ENCODE measurements around the gene IFFO2.
"Not testable (repeated sequence)": the region's sequence is repeated elsewhere in the genome, so short reads cannot be mapped to it uniquely, and the experiment has no call there.

DNA sequence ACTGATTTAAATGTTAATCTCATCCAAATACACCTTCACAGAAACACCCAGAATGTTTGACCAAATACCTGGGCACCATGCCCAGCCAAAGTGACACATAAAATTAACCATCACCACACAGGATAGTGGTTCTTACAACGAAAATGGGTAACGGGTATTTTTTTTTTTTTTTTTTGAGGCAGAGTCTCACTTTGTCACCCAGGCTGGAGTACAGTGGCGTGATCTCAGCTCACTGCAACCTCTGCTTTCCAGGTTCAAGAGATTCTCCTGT, 85.9 kb downstream of the IFFO2 start:
- TF ChIP-seq, protein P1, sequence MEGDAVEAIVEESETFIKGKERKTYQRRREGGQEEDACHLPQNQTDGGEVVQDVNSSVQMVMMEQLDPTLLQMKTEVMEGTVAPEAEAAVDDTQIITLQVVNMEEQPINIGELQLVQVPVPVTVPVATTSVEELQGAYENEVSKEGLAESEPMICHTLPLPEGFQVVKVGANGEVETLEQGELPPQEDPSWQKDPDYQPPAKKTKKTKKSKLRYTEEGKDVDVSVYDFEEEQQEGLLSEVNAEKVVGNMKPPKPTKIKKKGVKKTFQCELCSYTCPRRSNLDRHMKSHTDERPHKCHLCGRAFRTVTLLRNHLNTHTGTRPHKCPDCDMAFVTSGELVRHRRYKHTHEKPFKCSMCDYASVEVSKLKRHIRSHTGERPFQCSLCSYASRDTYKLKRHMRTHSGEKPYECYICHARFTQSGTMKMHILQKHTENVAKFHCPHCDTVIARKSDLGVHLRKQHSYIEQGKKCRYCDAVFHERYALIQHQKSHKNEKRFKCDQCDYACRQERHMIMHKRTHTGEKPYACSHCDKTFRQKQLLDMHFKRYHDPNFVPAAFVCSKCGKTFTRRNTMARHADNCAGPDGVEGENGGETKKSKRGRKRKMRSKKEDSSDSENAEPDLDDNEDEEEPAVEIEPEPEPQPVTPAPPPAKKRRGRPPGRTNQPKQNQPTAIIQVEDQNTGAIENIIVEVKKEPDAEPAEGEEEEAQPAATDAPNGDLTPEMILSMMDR (IDR thresholded peaks at IDR 0.05), result not testable (repeated sequence)
- TF ChIP-seq, protein P2, sequence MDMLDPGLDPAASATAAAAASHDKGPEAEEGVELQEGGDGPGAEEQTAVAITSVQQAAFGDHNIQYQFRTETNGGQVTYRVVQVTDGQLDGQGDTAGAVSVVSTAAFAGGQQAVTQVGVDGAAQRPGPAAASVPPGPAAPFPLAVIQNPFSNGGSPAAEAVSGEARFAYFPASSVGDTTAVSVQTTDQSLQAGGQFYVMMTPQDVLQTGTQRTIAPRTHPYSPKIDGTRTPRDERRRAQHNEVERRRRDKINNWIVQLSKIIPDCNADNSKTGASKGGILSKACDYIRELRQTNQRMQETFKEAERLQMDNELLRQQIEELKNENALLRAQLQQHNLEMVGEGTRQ (IDR thresholded peaks at IDR 0.05; ENCODE audit: borderline replicate concordance, low read depth, low read length), result not testable (repeated sequence)
- not testable (repeated sequence) for TF ChIP-seq POLR2AphosphoS5 (IDR thresholded peaks at IDR 0.05; ENCODE audit: low read depth, low read length); TEAD4 (IDR thresholded peaks at IDR 0.05; ENCODE audit: borderline replicate concordance, insufficient read depth); EZH2phosphoT487 (IDR thresholded peaks at IDR 0.05; ENCODE audit: borderline replicate concordance, low read depth)

All from SK-N-SH (cell line).